MCF 10A (cell line): ENCODE measurements around the gene ZNF581. TPM values are rescaled to one million over a fixed set of nuclear protein-coding genes. Genes with fewer than 3 reads are reported as not detected.

Experiments used
- BruUV-seq: library from RNA; stranded (reverse); fragments of 400-500 nt; replicated peaks from 2 replicates; lab custom pipeline; 2021; lab: Mats Ljungman, UMichigan
- CTCF ChIA-PET: fragments of 300-600 bp; sonication (Branson Sonifier 250); formaldehyde crosslinking; extraction: SDS; loops from one replicate; lab custom pipeline; 2021; ENCODE audit warnings: antibody characterized with exemption, inconsistent platforms; lab: Yijun Ruan, JAX
- POLR2A ChIA-PET: fragments of 300-600, 350-650 bp; sonication (Branson Sonifier 250); formaldehyde crosslinking; extraction: SDS; loops from one replicate; lab custom pipeline; 2020; ENCODE audit warnings: antibody characterized with exemption, inconsistent platforms; lab: Yijun Ruan, JAX
- DNase-seq: peaks from one replicate; pipeline ENCODE4 v3.0.0-alpha.2; 2018; ENCODE audit not compliant: unreplicated experiment
- H3K27ac Mint-ChIP-seq: one replicate; pipeline ENCODE4 v1.8.0; 2022; ENCODE audit warnings: mild to moderate bottlenecking, low read depth, mixed read lengths; ENCODE audit not compliant: unreplicated experiment
- H3K27me3 Mint-ChIP-seq: one replicate; pipeline ENCODE4 v1.8.0; 2022; ENCODE audit warnings: mixed read lengths; ENCODE audit not compliant: insufficient read depth, unreplicated experiment
- H3K36me3 Mint-ChIP-seq: one replicate; pipeline ENCODE4 v1.8.0; 2022; ENCODE audit warnings: mild to moderate bottlenecking, moderate library complexity, mixed read lengths; ENCODE audit not compliant: insufficient read depth, unreplicated experiment
- H3K4me1 Mint-ChIP-seq: one replicate; pipeline ENCODE4 v1.8.0; 2022; ENCODE audit warnings: mixed read lengths; ENCODE audit not compliant: insufficient read depth, unreplicated experiment
- H3K4me3 Mint-ChIP-seq: one replicate; pipeline ENCODE4 v1.8.0; 2022; ENCODE audit warnings: mild to moderate bottlenecking, moderate library complexity, mixed read lengths; ENCODE audit not compliant: unreplicated experiment
- H3K9me3 Mint-ChIP-seq: one replicate; pipeline ENCODE4 v1.8.0; 2022; ENCODE audit warnings: mixed read lengths; ENCODE audit not compliant: unreplicated experiment
- CTCF ChIP-seq: fragments of 200-600 bp; IDR thresholded peaks from one replicate; pipeline ENCODE4 v1.8.0; 2022; ENCODE audit warnings: antibody characterized with exemption, mild to moderate bottlenecking; ENCODE audit not compliant: unreplicated experiment
- intact Hi-C: fragments of 100-400 bp; cut with micrococcal nuclease; formaldehyde crosslinking; loops from 2 replicates; pipeline ENCODE4 v1.14.1; 2022
- total RNA-seq: library from RNA; stranded (reverse); gene quantifications from 2 replicates; pipeline ENCODE4 v1.2.3, GENCODE V29; 2022

The ZNF581 gene
- total RNA-seq, 1 experiment from 2014 or later: 25.7 TPM

DNA sequence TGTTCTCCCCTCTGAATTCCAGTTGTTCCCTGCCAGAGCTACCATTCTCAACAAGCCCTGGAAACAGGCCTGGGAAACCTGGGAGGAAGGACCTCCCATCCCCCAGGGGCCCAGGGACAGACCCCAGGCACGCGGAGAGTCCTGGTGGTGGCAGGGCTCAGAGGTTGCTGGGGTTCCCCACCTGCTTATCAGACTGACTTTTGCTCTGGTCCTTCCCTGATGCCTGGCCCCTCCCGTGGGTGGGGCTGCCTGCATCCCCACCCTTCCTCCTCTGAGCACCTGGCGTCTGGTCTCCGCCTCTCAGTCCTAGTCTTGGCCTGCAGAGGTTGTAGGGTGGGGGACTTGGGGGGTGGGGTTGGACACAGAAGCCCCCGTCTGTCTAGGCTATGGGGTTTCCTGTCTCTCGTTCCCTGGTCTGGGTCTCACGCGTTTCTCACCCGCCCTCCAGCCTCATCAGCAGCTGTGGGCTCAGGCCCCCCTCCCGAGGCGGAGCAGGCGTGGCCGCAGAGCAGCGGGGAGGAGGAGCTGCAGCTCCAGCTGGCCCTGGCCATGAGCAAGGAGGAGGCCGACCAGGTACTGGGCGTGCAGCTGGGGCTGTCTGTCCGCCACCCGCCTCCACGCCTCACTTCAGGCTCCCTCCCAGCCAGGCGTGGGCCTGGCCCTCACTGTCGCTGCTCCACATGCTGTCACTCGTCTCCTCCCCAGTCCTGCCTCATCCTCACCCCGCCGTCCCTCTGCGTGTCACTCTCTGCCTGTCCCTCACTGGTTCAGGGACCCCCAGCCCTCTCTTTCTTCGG lies 45.2 kb downstream of the ZNF581 start:
- Mint-ChIP-seq H3K9me3 (no peaks in the 10 kb centered on the region), H3K27me3 (no peaks in the 10 kb centered on the region), H3K4me1 (no peaks in the 10 kb centered on the region), H3K27ac (no peak overlapping the region), H3K4me3 (no peak overlapping the region), H3K36me3 (peaks cover 49% of the 10 kb centered on the region)
- TF ChIP-seq CTCF: no peak
- BruUV-seq: no TSS peak
- ChIA-PET POLR2A (interaction anchor here (1.4 kb wide), 1 partner anchor 12 kb away, joined by 4 read pairs; no protein-coding TSS in a partner anchor), CTCF (no interaction called here)
- DNase-seq: no peak
- intact Hi-C loops: no loop called here

- peaks cover 50% of the 10 kb centered on the region for H3K36me3 Mint-ChIP-seq
- DNase-seq: no peak
- H3K27me3 Mint-ChIP-seq: no peaks in the 10 kb centered on the region
- H3K27ac Mint-ChIP-seq: no peak overlapping the region
- no TSS peak for BruUV-seq
- ChIA-PET CTCF (no interaction called here), POLR2A (no interaction called here)
- intact Hi-C loops: no loop called here
- H3K9me3 Mint-ChIP-seq: no peaks in the 10 kb centered on the region
- no peak overlapping the region for H3K4me3 Mint-ChIP-seq
- no peak for TF ChIP-seq CTCF
- H3K4me1 Mint-ChIP-seq: no peaks in the 10 kb centered on the region
Observed at GRCh38 chr19:55689411-55690108, 46.1 kb downstream of the ZNF581 start.

DNA sequence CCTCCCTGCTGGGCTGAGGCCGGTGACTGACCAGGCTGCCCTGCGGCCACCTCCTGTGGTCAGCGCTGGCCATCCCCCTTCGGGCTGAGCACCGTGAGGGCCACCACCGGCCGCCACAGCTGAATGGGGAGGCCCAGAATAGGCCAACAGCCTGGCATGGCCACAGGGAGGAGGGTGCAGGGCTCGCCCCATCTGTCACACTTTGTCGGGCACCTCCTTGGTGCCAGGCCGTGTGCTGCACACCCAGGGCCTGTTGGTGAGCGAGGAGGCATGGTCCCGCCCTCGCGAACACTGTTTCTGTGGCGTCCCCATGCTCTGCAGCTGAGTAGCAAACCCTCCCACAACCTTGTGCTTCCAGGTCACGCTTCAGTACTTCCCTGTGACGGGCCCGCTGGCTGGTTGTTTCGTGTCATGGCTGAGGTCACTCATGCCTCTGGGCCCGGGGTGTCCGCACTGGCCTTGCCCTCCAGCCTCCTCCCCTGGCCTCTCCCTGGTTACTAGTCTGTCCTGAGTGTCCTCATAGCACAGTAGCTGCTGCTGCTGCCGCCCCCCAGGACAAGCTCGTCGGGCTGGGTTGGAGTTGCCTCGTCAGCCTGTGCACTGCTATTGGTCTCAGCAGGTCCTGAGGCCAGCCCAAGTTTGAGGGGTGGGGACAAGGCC lies 46.8 kb downstream of the ZNF581 start:
- no TSS peak for BruUV-seq
- Mint-ChIP-seq H3K27me3 (no peaks in the 10 kb centered on the region), H3K4me1 (no peaks in the 10 kb centered on the region), H3K36me3 (peaks cover 49% of the 10 kb centered on the region), H3K9me3 (no peaks in the 10 kb centered on the region), H3K4me3 (no peak overlapping the region), H3K27ac (no peak overlapping the region)
- DNase-seq: no peak
- POLR2A ChIA-PET: no interaction called here
- intact Hi-C loops: no loop called here
- no peak for TF ChIP-seq CTCF
- CTCF ChIA-PET: no interaction called here
